Measurements from ENCODE around the gene NUP85. TPM values are rescaled to one million over a fixed set of nuclear protein-coding genes. Genes with fewer than 3 reads are reported as not detected.

The NUP85 gene
- total RNA-seq, 1 experiment from 2014 or later = 164 TPM

- CTCF ChIA-PET = interaction anchor here (1.2 kb wide), 1 partner anchor 187 kb away, joined by 3 read pairs; no protein-coding TSS in a partner anchor
- TF ChIP-seq ZBTB33 (IDR thresholded peaks at IDR 0.05; ENCODE audit: extremely low read depth, insufficient replicate concordance, low read length) = no peak
- no peak for TF ChIP-seq ZNF274 (IDR thresholded peaks at IDR 0.05; ENCODE audit: low read depth, low read length)
- TF ChIP-seq SP1 (IDR thresholded peaks at IDR 0.05; ENCODE audit: low read depth) = no peak
- no peak for TF ChIP-seq TCF7L2 (IDR thresholded peaks at IDR 0.05; ENCODE audit: borderline replicate concordance, extremely low read depth, insufficient read depth, insufficient read length)
- no peak for TF ChIP-seq POLR2A (IDR thresholded peaks at IDR 0.05; ENCODE audit: borderline replicate concordance, extremely low read depth, insufficient read depth, insufficient read length)
- no peak for TF ChIP-seq REST (IDR thresholded peaks at IDR 0.05; ENCODE audit: low read depth)
- TF ChIP-seq ELF1 (IDR thresholded peaks at IDR 0.05; ENCODE audit: borderline replicate concordance, low read depth) = no peak
- TF ChIP-seq RAD21 (IDR thresholded peaks at IDR 0.05; ENCODE audit: low read depth) = no peak
- no peak for TF ChIP-seq ZFX (IDR thresholded peaks at IDR 0.05)
- no peak for TF ChIP-seq ATF3 (IDR thresholded peaks at IDR 0.05)
- TF ChIP-seq SRF (IDR thresholded peaks at IDR 0.05; ENCODE audit: low read depth) = no peak
- no peak for TF ChIP-seq MAX (IDR thresholded peaks at IDR 0.05)
- no peak for TF ChIP-seq FOSL1 (IDR thresholded peaks at IDR 0.05; ENCODE audit: low read depth)
- no peak for TF ChIP-seq CBX3 (IDR thresholded peaks at IDR 0.05; ENCODE audit: low read depth)
- TF ChIP-seq POLR2AphosphoS5 (IDR thresholded peaks at IDR 0.05; ENCODE audit: low read depth, low read length) = no peak
- TF ChIP-seq CTCF (IDR thresholded peaks at IDR 0.05 in 2 of 3, conservative IDR thresholded peaks at IDR 0.05 in 1 of 3; ENCODE audit: borderline replicate concordance in 1 of 3, insufficient read depth in 1 of 3, low read depth in 2 of 3, low read length in 2 of 3) = no peak
- no peak for TF ChIP-seq EGR1 (IDR thresholded peaks at IDR 0.05; ENCODE audit: low read depth)
- TF ChIP-seq CEBPB (IDR thresholded peaks at IDR 0.05; ENCODE audit: low read depth) = no peak
- BruUV-seq (replicated peaks) = no TSS peak
- no peak overlapping the region for H2AFZ ChIP-seq (ENCODE audit: low read depth, low read length, poor library complexity, severe bottlenecking)
- POLR2A ChIA-PET = no interaction called here
- intact Hi-C loops (cut with micrococcal nuclease) = no loop called here
- H3K9me2 ChIP-seq (ENCODE audit: insufficient read depth) = no peaks in the 10 kb centered on the region
- H3K27ac ChIP-seq (ENCODE audit: low read depth, low read length) = no peak overlapping the region
- no peaks in the 10 kb centered on the region for H3K9me3 ChIP-seq (ENCODE audit: control insufficient read depth in 1 of 2, insufficient read depth in 1 of 2, low read depth in 1 of 2, low read length in 2 of 2)
- H3K4me2 ChIP-seq (ENCODE audit: low read length) = no peak overlapping the region
- no peak overlapping the region for H3K4me3 ChIP-seq (replicated peaks in 1 of 2; ENCODE audit: low read depth in 1 of 2, low read length in 2 of 2)
- RAD21 ChIA-PET (ENCODE audit: low non-redundant PET in 1 of 2, low total read pairs in 2 of 2, uncharacterized antibody in 2 of 2, unreplicated experiment in 2 of 2) = no interaction called here
- H3K9ac ChIP-seq (ENCODE audit: low read length) = no peak overlapping the region
- ATAC-seq (no peak), DNase-seq (ENCODE audit: low read depth, low spot score) (no peak)
- peaks cover 24% of the 10 kb centered on the region for H3K79me2 ChIP-seq (ENCODE audit: insufficient read depth, low read length)
- no peaks in the 10 kb centered on the region for H4K20me1 ChIP-seq (ENCODE audit: insufficient read depth)
- no peaks in the 10 kb centered on the region for H3K27me3 ChIP-seq (ENCODE audit: insufficient read depth, low read length)
- H3K36me3 ChIP-seq (ENCODE audit: control insufficient read depth in 1 of 2, insufficient read depth in 2 of 2, low read length in 2 of 2) = peaks cover 35 to 72% of the 10 kb centered on the region in 2 experiments; a peak in 3 of 4 replicates
- H3K4me1 ChIP-seq (ENCODE audit: control insufficient read depth in 1 of 2, insufficient read depth in 2 of 2, low read length in 2 of 2) = no peaks in the 10 kb centered on the region
These were observed 19.5 kb downstream of the NUP85 start for GRCh38 chr17:75225016-75225415.
